Activated CD8-positive, alpha-beta memory T cell treated with anti-CD3 and anti-CD28 coated beads, Interleukin-2, amount 50 U/mL, for 4 hours (primary cell): ENCODE measurements around the gene ACSS2.

Experiments used
- DNase-seq: peaks from one replicate; pipeline ENCODE4 v3.0.0-alpha.2; 2020

ACSS2 gene

GRCh38 chr20:34916774-34917354, 40.5 kb downstream of the ACSS2 start:
- no peak for DNase-seq

- no peak for DNase-seq
These were observed 43.6 kb downstream of the ACSS2 start for GRCh38 chr20:34920055-34920454.

GRCh38 chr20:34921436-34921835, 45.0 kb downstream of the ACSS2 start:
- no peak for DNase-seq

- no peak for DNase-seq
These were observed 46.4 kb downstream of the ACSS2 start for GRCh38 chr20:34922654-34923381.

GRCh38 chr20:34923414-34923813, 47.0 kb downstream of the ACSS2 start:
- DNase-seq = no peak

GRCh38 chr20:34925341-34925740, 48.9 kb downstream of the ACSS2 start:
- no peak for DNase-seq

GRCh38 chr20:34925981-34926380, 49.6 kb downstream of the ACSS2 start:
- DNase-seq = no peak

- DNase-seq = no peak
These were observed 50.2 kb downstream of the ACSS2 start for GRCh38 chr20:34926581-34926980.

- no peak for DNase-seq
These were observed 51.3 kb downstream of the ACSS2 start for GRCh38 chr20:34927736-34928135.

- no peak for DNase-seq
These were observed 52.0 kb downstream of the ACSS2 start for GRCh38 chr20:34928411-34928810.

GRCh38 chr20:34931771-34932170, 55.4 kb downstream of the ACSS2 start:
- DNase-seq = no peak

GRCh38 chr20:34938466-34939163, 62.2 kb downstream of the ACSS2 start:
- no peak for DNase-seq

GRCh38 chr20:34940081-34940481, 63.7 kb downstream of the ACSS2 start:
- DNase-seq = no peak

- no peak for DNase-seq
These were observed 64.8 kb downstream of the ACSS2 start for GRCh38 chr20:34941226-34941625.

- DNase-seq = no peak
These were observed 65.9 kb downstream of the ACSS2 start for GRCh38 chr20:34942301-34942700.

- no peak for DNase-seq
These were observed 67.6 kb downstream of the ACSS2 start for GRCh38 chr20:34943808-34944567.

- no peak for DNase-seq
These were observed 69.1 kb downstream of the ACSS2 start for GRCh38 chr20:34945315-34946077.

- no peak for DNase-seq
These were observed 70.2 kb downstream of the ACSS2 start for GRCh38 chr20:34946661-34947060.

GRCh38 chr20:34947336-34947735, 70.9 kb downstream of the ACSS2 start:
- no peak for DNase-seq

GRCh38 chr20:34948030-34948429, 71.6 kb downstream of the ACSS2 start:
- DNase-seq = no peak

- DNase-seq = no peak
These were observed 72.7 kb downstream of the ACSS2 start for GRCh38 chr20:34949120-34949519.

GRCh38 chr20:34951252-34951651, 74.8 kb downstream of the ACSS2 start:
- no peak for DNase-seq

GRCh38 chr20:34951652-34952051, 75.2 kb downstream of the ACSS2 start:
- DNase-seq = no peak
